NCI-H460 (cell line): ENCODE results near the gene ZWILCH. TPM values are rescaled to one million over a fixed set of nuclear protein-coding genes. Genes with fewer than 3 reads are reported as not detected.

Experiments
- DNase-seq: peaks from one replicate; pipeline ENCODE4 v3.0.0-alpha.2; 2016; ENCODE audit warnings: low read depth; ENCODE audit errors: extremely low read depth
- small RNA-seq, 2 experiments: library from RNA; depleted of rRNA; stranded (forward); fragments of <200 nt; gene quantifications; one replicate each; pipeline ENCODE3, GENCODE V24; 2014
- total RNA-seq: library from RNA; depleted of rRNA; stranded (reverse); fragments of >200 nt; shearing (Covaris generic); gene quantifications from 2 replicates; pipeline ENCODE4 v1.2.3, GENCODE V29; 2014; rRNA removed

ZWILCH gene
- total RNA-seq, 1 experiment from 2014 or later, result 23.3 TPM

- DNase-seq, result no peak
Measured at GRCh38 chr15:66598095-66598815, 93.1 kb downstream of the ZWILCH start.

Small RNA genes lying within 50 kb of the gene (small RNA-seq; reads per million reads assigned to genes)
- gene MIR4512, result 0.06 to 0.08 reads per million in 2 experiments
- 0 reads per million in 2 experiments for gene RF01159
- 0 reads per million in 2 experiments for gene SNORD16
- 0 reads per million in 2 experiments for gene SNORD18A
- gene SNORD18B, result 0 reads per million in 2 experiments
- gene SNORD18C, result 0 reads per million in 2 experiments

Other genes with a start within 250 kb of the ZWILCH start
- gene DIS3L, start 211.8 kb upstream of the ZWILCH start, total RNA-seq, result 22.9 and 33.3 TPM in 2 replicates
- 22.8 and 27.0 TPM in 2 replicates for gene TIPIN, start 148.6 kb upstream of the ZWILCH start, total RNA-seq
- 39.2 and 48.4 TPM in 2 replicates for gene MAP2K1, start 118.4 kb upstream of the ZWILCH start, total RNA-seq
- gene SNAPC5, start 7.6 kb upstream of the ZWILCH start, total RNA-seq, result 57.1 and 59.1 TPM in 2 replicates
- gene RPL4, start 471 bp upstream of the ZWILCH start, total RNA-seq, result 7,965 and 8,717 TPM in 2 replicates
- gene LCTL, start 60.7 kb downstream of the ZWILCH start, total RNA-seq, result not detected in 2 replicates
- 4.0 and 4.8 TPM in 2 replicates for gene SMAD6, start 196.9 kb downstream of the ZWILCH start, total RNA-seq